ENCODE measurements around the gene CRY2.

CRY2 gene

DNA sequence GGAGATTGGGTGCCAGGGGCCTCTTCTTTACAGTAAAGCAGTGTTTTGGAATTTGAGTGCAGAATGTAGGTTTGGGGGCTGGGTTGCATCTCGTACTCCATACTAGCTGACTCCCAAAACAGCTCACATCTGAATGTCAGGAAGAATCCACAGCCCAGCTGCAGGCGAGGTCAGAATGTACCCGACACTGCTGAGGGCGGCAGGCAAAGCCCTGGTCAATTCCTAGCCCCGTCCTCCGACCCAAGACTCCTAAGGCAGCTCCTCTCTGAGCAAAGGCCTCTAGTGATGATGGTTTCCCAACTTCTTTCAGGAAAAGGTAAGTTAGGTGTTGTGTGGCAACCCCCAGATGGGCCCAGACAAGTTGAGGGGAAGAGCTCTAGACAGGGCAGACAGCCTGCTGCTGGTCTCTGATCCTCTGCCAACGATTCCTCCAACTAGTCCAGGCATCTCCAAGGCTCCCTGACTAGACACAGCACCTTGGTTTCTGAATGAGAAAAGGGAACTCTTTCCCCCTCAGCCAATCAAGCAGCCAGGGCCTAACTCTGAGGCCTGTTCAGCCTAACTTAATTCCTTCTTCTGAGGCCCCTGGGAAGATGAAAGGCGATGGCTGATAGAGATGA, 83.8 kb downstream of the CRY2 start:
- no peak for DNase-seq (ENCODE audit: low read depth)

DNA sequence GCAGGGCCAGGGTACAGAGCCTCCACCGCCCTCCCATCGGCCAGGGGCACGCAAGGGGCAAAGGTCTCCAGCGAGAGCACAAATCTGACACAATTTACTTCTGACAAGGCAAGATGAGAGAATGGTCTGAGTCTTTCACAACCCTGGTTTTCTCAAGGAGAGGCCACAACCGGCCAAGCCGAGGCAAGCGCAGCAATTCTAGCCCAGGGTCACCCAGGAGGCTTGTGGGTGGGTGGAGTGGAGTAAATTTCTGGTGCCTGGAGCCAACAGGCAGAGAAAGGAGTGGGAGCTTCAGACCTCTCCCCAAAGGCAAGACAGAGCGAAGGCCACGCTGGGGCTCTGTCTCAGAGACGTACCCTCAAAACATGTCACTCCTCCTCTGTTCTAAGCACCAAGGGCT, 84.5 kb downstream of the CRY2 start:
- DNase-seq (ENCODE audit: low read depth) = no peak

DNA sequence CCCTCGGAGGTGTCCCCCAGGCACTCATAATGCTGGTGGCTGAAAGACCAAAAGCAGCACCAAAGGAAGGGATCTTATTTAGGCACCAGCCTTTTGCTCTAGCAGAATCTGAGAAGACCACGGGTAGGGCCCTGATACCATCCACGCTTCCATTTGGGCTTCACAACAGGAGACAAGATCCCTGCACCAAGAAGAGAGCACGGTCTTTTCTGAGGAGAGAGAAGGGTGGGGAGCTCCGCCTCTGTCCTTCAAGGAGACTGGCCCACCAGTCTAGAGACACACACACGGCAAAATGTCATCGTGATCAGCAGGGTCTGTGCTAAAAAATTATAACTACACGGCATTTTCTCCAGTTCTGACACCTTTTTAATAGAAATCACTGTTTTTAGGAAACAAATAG, 84.9 kb downstream of the CRY2 start:
- no peak for DNase-seq (ENCODE audit: low read depth)

All from HS-27A (cell line).